ENCODE data around the gene COL27A1.
A peak's percentile ranks its signal among the peaks of the same experiment; 100 is the strongest.
"Not testable (repeated sequence)": the region's sequence is repeated elsewhere in the genome, so short reads cannot be mapped to it uniquely, and the experiment has no call there.

COL27A1 gene

DNA sequence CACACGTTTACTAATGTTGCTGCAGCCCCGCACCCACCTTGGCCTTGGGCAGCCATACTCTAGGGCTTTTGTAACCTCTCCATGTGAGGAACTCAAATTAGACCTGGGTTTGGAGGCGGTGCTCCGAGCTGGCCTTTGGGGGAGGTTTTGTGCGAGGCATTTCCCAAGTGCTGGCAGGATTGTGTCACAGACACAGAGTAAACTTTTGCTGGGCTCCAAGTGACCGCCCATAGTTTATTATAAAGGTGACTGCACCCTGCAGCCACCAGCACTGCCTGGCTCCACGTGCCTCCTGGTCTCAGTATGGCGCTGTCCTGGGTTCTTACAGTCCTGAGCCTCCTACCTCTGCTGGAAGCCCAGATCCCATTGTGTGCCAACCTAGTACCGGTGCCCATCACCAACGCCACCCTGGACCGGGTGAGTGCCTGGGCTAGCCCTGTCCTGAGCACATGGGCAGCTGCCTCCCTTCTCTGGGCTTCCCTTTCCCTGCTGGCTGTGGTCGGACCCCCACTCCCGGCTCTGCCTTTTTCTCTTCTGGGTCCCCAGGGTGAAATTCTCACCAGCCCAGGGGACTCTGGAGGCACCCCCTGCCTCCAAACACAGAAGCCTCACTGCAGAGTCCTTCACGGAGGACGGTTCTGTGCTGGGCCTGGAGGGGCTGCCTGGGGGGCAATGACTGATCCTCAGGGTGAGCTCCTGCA, 167.6 kb downstream of the COL27A1 start, which contains the start of gene ORM1:
Gene ORM1, plus strand, starts transcription at position 268 of the 701 bp plus-strand sequence. Its CDS starts 36 bp downstream, at position 304.
- H3K14ac ChIP-seq (ENCODE audit: low read length); H3K9ac ChIP-seq (ENCODE audit: low read depth, low read length, poor library complexity); H4K8ac ChIP-seq (ENCODE audit: low read depth, low read length); H3K4me1 ChIP-seq (ENCODE audit: control insufficient read depth in 2 of 2, insufficient read depth in 1 of 2, low read depth in 1 of 2, low read length in 2 of 2); H3K4me3 ChIP-seq (ENCODE audit: low read length in 2 of 2); DNase-seq (ENCODE audit: low spot score); H3K4me2 ChIP-seq (ENCODE audit: insufficient read depth, low read length, poor library complexity, severe bottlenecking); H2AK5ac ChIP-seq (ENCODE audit: low read depth, low read length); H3K9me3 ChIP-seq (replicated peaks in 1 of 2; ENCODE audit: control insufficient read depth in 2 of 2, insufficient read depth in 1 of 2, low read depth in 1 of 2, low read length in 2 of 2); H3K4ac ChIP-seq (ENCODE audit: low read length); H3K23ac ChIP-seq (ENCODE audit: low read depth, low read length, poor library complexity); H3K27ac ChIP-seq (replicated peaks; ENCODE audit: low read length); H2BK120ac ChIP-seq (ENCODE audit: low read depth, low read length); H3K36me3 ChIP-seq (replicated peaks in 1 of 2; ENCODE audit: control insufficient read depth in 2 of 2, insufficient read depth in 2 of 2, low read length in 2 of 2); H2BK15ac ChIP-seq (ENCODE audit: low read length); H2BK12ac ChIP-seq (ENCODE audit: low read length); H3K79me1 ChIP-seq (ENCODE audit: low read depth, low read length); H2AFZ ChIP-seq (ENCODE audit: low read length); H4K91ac ChIP-seq (ENCODE audit: low read depth, low read length, poor library complexity); H3K18ac ChIP-seq (ENCODE audit: low read length); H2BK5ac ChIP-seq (ENCODE audit: low read length): not testable (repeated sequence)
- H3K27me3 ChIP-seq (ENCODE audit: control insufficient read depth in 3 of 3, insufficient read depth in 3 of 3, low read depth in 1 of 3, low read length in 3 of 3) = peaks cover 0 to 23% (median 2%) of the 10 kb centered on the region in 3 experiments
- no CpG with 5 or more reads among the region's 15 CpGs for WGBS, 2 donors (ENCODE audit: extremely low coverage in 2 of 2, insufficient read length in 2 of 2, insufficient replicate concordance in 1 of 2)

DNA sequence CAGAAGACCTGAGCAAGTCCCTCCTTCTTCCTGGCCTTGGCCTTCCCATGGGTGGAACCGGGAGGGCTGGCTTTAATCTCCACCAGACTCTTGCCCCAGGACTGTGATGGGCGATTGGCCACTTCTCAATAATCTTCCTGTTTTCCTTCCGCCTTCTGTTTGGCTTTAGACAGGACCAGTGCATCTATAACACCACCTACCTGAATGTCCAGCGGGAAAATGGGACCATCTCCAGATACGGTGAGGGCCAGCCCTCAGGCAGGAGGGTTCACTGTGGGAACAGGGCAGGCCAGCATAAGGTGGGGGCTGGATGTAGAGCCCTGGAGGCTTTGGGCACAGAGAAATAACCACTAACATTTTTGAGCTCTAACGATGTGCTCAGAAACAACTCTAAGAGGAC, 168.5 kb downstream of the COL27A1 start:
- not testable (repeated sequence) for H3K9ac ChIP-seq (ENCODE audit: low read depth, low read length, poor library complexity); H4K91ac ChIP-seq (ENCODE audit: low read depth, low read length, poor library complexity); H3K27ac ChIP-seq (replicated peaks; ENCODE audit: low read length); H3K36me3 ChIP-seq (replicated peaks in 1 of 2; ENCODE audit: control insufficient read depth in 2 of 2, insufficient read depth in 2 of 2, low read length in 2 of 2); H2AFZ ChIP-seq (ENCODE audit: low read length); H2AK5ac ChIP-seq (ENCODE audit: low read depth, low read length); H3K4me3 ChIP-seq (ENCODE audit: low read length in 2 of 2); H2BK15ac ChIP-seq (ENCODE audit: low read length); H2BK12ac ChIP-seq (ENCODE audit: low read length); H3K79me1 ChIP-seq (ENCODE audit: low read depth, low read length); H2BK5ac ChIP-seq (ENCODE audit: low read length); H2BK120ac ChIP-seq (ENCODE audit: low read depth, low read length); H3K4me2 ChIP-seq (ENCODE audit: insufficient read depth, low read length, poor library complexity, severe bottlenecking); DNase-seq (ENCODE audit: low spot score); H3K4me1 ChIP-seq (ENCODE audit: control insufficient read depth in 2 of 2, insufficient read depth in 1 of 2, low read depth in 1 of 2, low read length in 2 of 2); H3K9me3 ChIP-seq (replicated peaks in 1 of 2; ENCODE audit: control insufficient read depth in 2 of 2, insufficient read depth in 1 of 2, low read depth in 1 of 2, low read length in 2 of 2); H3K4ac ChIP-seq (ENCODE audit: low read length); H3K23ac ChIP-seq (ENCODE audit: low read depth, low read length, poor library complexity); H3K18ac ChIP-seq (ENCODE audit: low read length); H3K14ac ChIP-seq (ENCODE audit: low read length); H4K8ac ChIP-seq (ENCODE audit: low read depth, low read length)
- H3K27me3 ChIP-seq (ENCODE audit: control insufficient read depth in 3 of 3, insufficient read depth in 3 of 3, low read depth in 1 of 3, low read length in 3 of 3) = peaks cover 0 to 28% (median 2%) of the 10 kb centered on the region in 3 experiments
- no CpG with 5 or more reads among the region's 6 CpGs for WGBS, 2 donors (ENCODE audit: extremely low coverage in 2 of 2, insufficient read length in 2 of 2, insufficient replicate concordance in 1 of 2)

DNA sequence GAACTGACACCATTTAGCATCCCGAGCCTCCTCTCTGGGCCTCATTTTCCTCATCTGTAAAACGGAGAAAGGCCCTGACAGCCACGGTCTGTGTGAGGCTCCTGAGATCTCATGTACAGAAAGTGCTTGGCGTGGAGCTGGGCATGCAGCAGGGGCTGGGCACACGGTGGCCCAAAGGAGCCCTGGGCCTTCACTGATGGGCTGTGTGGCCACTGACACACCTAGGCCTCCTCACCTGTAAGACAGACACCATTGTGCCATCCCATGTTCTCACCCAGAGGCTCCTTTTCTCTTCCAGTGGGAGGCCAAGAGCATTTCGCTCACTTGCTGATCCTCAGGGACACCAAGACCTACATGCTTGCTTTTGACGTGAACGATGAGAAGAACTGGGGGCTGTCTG, 169.2 kb downstream of the COL27A1 start:
- Histone ChIP-seq H3K36me3 (replicated peaks in 1 of 2; ENCODE audit: control insufficient read depth in 2 of 2, insufficient read depth in 2 of 2, low read length in 2 of 2) (no peaks in the 10 kb centered on the region), H3K4me3 (ENCODE audit: low read length in 2 of 2) (no peak overlapping the region), H2BK5ac (ENCODE audit: low read length) (no peak overlapping the region), H3K4me1 (ENCODE audit: control insufficient read depth in 2 of 2, insufficient read depth in 1 of 2, low read depth in 1 of 2, low read length in 2 of 2) (no peaks in the 10 kb centered on the region), H2AK5ac (ENCODE audit: low read depth, low read length) (peak overlapping the region; percentile 5), H3K4me2 (ENCODE audit: insufficient read depth, low read length, poor library complexity, severe bottlenecking) (peak overlapping the region; percentile 11), H3K23ac (ENCODE audit: low read depth, low read length, poor library complexity) (no peak overlapping the region), H2BK120ac (ENCODE audit: low read depth, low read length) (no peak overlapping the region), H3K9ac (ENCODE audit: low read depth, low read length, poor library complexity) (no peak overlapping the region), H2AFZ (ENCODE audit: low read length) (no peak overlapping the region), H3K27me3 (ENCODE audit: control insufficient read depth in 3 of 3, insufficient read depth in 3 of 3, low read depth in 1 of 3, low read length in 3 of 3) (peaks cover 0 to 28% (median 2%) of the 10 kb centered on the region in 3 experiments), H3K79me1 (ENCODE audit: low read depth, low read length) (peaks cover 1% of the 10 kb centered on the region), H3K27ac (replicated peaks; ENCODE audit: low read length) (no peak overlapping the region), H4K91ac (ENCODE audit: low read depth, low read length, poor library complexity) (no peak overlapping the region), H3K18ac (ENCODE audit: low read length) (peak overlapping the region; percentile 50), H3K9me3 (replicated peaks in 1 of 2; ENCODE audit: control insufficient read depth in 2 of 2, insufficient read depth in 1 of 2, low read depth in 1 of 2, low read length in 2 of 2) (no peaks in the 10 kb centered on the region), H3K14ac (ENCODE audit: low read length) (no peak overlapping the region), H2BK15ac (ENCODE audit: low read length) (peak overlapping the region; percentile 15), H3K4ac (ENCODE audit: low read length) (no peak overlapping the region), H2BK12ac (ENCODE audit: low read length) (no peak overlapping the region), H4K8ac (ENCODE audit: low read depth, low read length) (no peak overlapping the region)
- DNase-seq (ENCODE audit: low spot score) = no peak
- no CpG with 5 or more reads among the region's 8 CpGs for WGBS, 2 donors (ENCODE audit: extremely low coverage in 2 of 2, insufficient read length in 2 of 2, insufficient replicate concordance in 1 of 2)

DNA sequence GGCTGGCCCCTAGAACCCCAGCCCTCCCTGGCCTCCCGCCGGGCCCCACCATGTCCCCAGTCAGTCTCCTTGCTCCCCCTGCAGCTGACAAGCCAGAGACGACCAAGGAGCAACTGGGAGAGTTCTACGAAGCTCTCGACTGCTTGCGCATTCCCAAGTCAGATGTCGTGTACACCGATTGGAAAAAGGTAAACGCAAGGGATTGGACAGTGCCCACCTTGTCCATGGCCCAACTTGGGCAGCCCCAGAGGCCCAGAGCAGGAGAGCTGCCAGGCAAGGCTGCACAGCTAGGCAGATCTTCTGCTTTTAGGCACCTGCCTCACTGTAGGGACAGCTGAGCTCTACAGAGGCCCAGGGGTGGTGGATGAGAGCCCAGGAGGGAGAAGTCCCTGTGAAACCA, 169.6 kb downstream of the COL27A1 start:
- not testable (repeated sequence) for H3K9me3 ChIP-seq (replicated peaks in 1 of 2; ENCODE audit: control insufficient read depth in 2 of 2, insufficient read depth in 1 of 2, low read depth in 1 of 2, low read length in 2 of 2); H3K18ac ChIP-seq (ENCODE audit: low read length); H3K4me3 ChIP-seq (ENCODE audit: low read length in 2 of 2); H3K4ac ChIP-seq (ENCODE audit: low read length); H3K4me1 ChIP-seq (ENCODE audit: control insufficient read depth in 2 of 2, insufficient read depth in 1 of 2, low read depth in 1 of 2, low read length in 2 of 2); H2AFZ ChIP-seq (ENCODE audit: low read length); H3K9ac ChIP-seq (ENCODE audit: low read depth, low read length, poor library complexity); H2AK5ac ChIP-seq (ENCODE audit: low read depth, low read length); H4K91ac ChIP-seq (ENCODE audit: low read depth, low read length, poor library complexity); H4K8ac ChIP-seq (ENCODE audit: low read depth, low read length); H3K79me1 ChIP-seq (ENCODE audit: low read depth, low read length); DNase-seq (ENCODE audit: low spot score); H2BK15ac ChIP-seq (ENCODE audit: low read length); H3K23ac ChIP-seq (ENCODE audit: low read depth, low read length, poor library complexity); H3K27ac ChIP-seq (replicated peaks; ENCODE audit: low read length); H2BK5ac ChIP-seq (ENCODE audit: low read length); H3K36me3 ChIP-seq (replicated peaks in 1 of 2; ENCODE audit: control insufficient read depth in 2 of 2, insufficient read depth in 2 of 2, low read length in 2 of 2); H2BK12ac ChIP-seq (ENCODE audit: low read length); H3K4me2 ChIP-seq (ENCODE audit: insufficient read depth, low read length, poor library complexity, severe bottlenecking); H3K14ac ChIP-seq (ENCODE audit: low read length); H2BK120ac ChIP-seq (ENCODE audit: low read depth, low read length)
- peaks cover 0 to 28% (median 2%) of the 10 kb centered on the region in 3 experiments for H3K27me3 ChIP-seq (ENCODE audit: control insufficient read depth in 3 of 3, insufficient read depth in 3 of 3, low read depth in 1 of 3, low read length in 3 of 3)
- no CpG with 5 or more reads among the region's 9 CpGs for WGBS, 2 donors (ENCODE audit: extremely low coverage in 2 of 2, insufficient read length in 2 of 2, insufficient replicate concordance in 1 of 2)

Measured in neuronal stem cell (in vitro differentiated cells).